Fibroblast of villous mesenchyme (primary cell): ENCODE measurements around the gene NPLOC4. TPM values are rescaled to one million over a fixed set of nuclear protein-coding genes. Genes with fewer than 3 reads are reported as not detected.

Source experiments
- DNase-seq: peaks from one replicate; pipeline ENCODE4 v3.0.0-alpha.2; 2010; ENCODE audit warnings: low read depth
- H3K4me3 ChIP-seq: 2 replicates; pipeline ENCODE4 v1.5.1; 2011; ENCODE audit warnings: low read depth, mild to moderate bottlenecking, low read length
- CTCF ChIP-seq: IDR thresholded peaks from 2 replicates; pipeline ENCODE4 v1.5.1; 2012; ENCODE audit warnings: low read depth, mild to moderate bottlenecking, low read length; ENCODE audit not compliant: insufficient read depth
- total RNA-seq: library from RNA; depleted of rRNA; stranded (reverse); fragments of >200 nt; gene quantifications from 2 replicates; pipeline ENCODE4 v1.2.3, GENCODE V29; 2012

The NPLOC4 gene
- total RNA-seq, 1 donor: 96.7 TPM

DNA sequence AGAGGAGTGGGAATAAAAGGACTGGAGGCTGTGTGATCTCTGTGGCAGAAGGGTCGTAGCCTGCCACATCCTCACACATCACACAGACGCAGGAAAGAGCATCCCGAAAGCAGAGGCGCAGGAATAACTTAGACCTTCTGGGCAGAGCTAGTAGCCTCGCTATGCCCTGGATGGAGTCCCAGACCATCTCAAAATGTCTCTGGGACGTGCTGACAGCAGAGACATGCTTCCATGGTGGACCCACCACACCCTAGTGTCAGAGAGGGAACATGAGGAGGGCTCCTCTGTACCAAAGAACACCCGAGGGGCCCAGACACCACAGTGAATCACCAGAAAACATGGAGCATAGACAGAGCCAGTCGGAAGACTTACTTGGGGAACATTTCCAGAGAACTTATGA is 55.2 kb downstream of the NPLOC4 start:
- no peak overlapping the region for H3K4me3 ChIP-seq
- DNase-seq: no peak
- TF ChIP-seq CTCF: no peak

- no peak for TF ChIP-seq CTCF
- DNase-seq: no peak
- no peak overlapping the region for H3K4me3 ChIP-seq
Measured at GRCh38 chr17:81580481-81580880, 56.4 kb downstream of the NPLOC4 start.

- DNase-seq: peak; percentile 69
- H3K4me3 ChIP-seq: no peak overlapping the region
- no peak for TF ChIP-seq CTCF
Measured at GRCh38 chr17:81579821-81580321, 57.0 kb downstream of the NPLOC4 start.

DNA sequence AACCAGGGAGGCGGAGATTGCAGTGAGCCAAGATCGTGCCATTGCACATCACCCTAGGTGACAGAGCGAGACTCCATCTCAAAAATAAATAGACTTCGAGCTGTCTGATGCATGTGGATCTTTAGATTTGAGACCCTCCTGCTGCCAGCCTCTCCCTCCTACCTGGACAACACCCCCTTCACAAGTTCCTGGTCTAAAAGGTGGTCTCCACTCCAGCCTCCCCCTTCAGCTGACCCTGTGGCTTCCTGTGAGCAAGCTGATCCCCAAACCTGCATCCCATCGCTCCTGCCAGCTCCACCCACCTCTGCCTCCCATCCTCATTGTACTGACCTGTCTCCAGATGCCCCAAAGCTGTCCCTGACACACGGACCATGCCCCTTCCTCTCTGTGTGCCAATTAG is 57.6 kb downstream of the NPLOC4 start:
- no peak overlapping the region for H3K4me3 ChIP-seq
- no peak for DNase-seq
- no peak for TF ChIP-seq CTCF

- H3K4me3 ChIP-seq: no peak overlapping the region
- no peak for TF ChIP-seq CTCF
- no peak for DNase-seq
Measured at GRCh38 chr17:81578561-81579225, 58.2 kb downstream of the NPLOC4 start.

GRCh38 chr17:81578038-81578441 is 58.9 kb downstream of the NPLOC4 start:
- H3K4me3 ChIP-seq: no peak overlapping the region

More at GRCh38 chr17:81578038-81578441, 58.9 kb downstream of the NPLOC4 start:
- no peak for DNase-seq
- no peak for TF ChIP-seq CTCF
